ENCODE measurements around the gene ADPRH. TPM values are rescaled to one million over a fixed set of nuclear protein-coding genes. Genes with fewer than 3 reads are reported as not detected.
A peak's percentile ranks its signal among the peaks of the same experiment; 100 is the strongest.

Gene ADPRH
- total RNA-seq (10 to 100 TPM in 1 of 4 donors, 1 to 10 TPM in 3; 6.3 to 11.6 (median 9.7) TPM), polyA plus RNA-seq (1 to 10 TPM; 1.2 to 7.2 (median 2.8) TPM)

DNA sequence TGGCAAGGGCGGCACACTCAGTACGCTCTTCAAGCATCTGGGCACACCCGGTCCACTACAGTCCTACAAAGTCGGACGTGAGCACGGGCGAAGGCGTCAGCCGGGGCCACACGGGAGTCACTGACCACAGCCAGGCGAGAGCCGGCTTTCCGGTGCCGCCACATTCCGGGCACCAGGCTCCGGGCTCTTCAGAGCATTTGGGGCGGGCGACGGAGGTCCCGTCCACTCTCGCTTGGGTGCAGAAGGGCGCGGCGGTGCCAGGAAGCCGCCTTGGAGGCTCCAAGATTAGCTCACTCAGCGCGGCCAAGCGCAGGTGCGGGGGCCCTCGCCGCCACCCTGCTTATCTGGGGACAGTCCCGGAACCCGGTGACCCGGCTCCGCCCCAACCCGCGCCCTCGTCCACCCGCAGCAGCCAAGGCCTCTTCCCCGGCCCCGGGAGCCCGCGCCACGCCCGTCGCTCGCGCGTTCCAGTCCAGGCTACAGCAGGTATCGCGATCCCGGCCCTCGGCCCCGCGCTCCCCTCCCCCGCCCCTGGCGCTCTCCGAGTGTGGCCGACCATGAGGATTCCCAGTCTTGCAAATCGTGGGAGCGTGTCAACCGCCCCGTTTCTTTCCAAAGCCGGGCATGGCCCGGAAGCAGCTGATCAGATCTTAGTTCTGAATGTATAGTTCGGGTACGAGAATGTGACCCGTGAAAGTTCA lies at the start of gene ADPRH:
ADPRH (plus strand) TSS at position 127 of the 701 bp plus-strand sequence. CDS start 2,678 bp downstream, outside the sequence.
- intact Hi-C loops (cut with DNase I): loop anchor here (2.0 to 5.0 kb wide), 3 partner anchors 53 to 97 kb away; partner anchors contain the start of genes COX17 and POPDC2
- DNase-seq: peak; percentile 85
- 1% methylated on average over 68 of the region's 68 CpGs for WGBS, 2 donors

DNA sequence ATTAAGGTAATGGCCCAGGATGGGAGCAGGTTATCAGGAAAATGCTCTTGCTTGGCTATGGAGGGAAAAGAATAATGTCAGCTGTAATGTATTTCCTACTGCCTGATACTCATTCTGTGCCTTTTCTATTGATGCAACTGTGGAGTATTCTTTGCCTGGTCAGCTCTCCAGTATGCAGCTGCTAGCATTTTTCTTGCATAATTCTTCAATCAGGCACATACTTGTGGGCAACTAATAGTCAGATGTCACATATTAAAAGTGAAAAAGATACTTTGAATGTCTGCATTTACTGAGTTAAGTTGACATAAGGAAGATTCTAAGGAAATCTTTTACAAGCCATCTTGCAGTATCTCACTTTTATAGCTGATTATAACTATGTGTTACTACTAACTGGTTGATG lies 49.4 kb upstream of the ADPRH start:
- H3K27ac ChIP-seq: no peak overlapping the region
- no peak overlapping the region for H3K4me3 ChIP-seq
- no peaks in the 10 kb centered on the region for H3K9me3 ChIP-seq
- H3K36me3 ChIP-seq: no peaks in the 10 kb centered on the region
- no peak for DNase-seq
- H3K27me3 ChIP-seq: no peaks in the 10 kb centered on the region
- H3K4me1 ChIP-seq: no peaks in the 10 kb centered on the region
- TF ChIP-seq, protein P1, sequence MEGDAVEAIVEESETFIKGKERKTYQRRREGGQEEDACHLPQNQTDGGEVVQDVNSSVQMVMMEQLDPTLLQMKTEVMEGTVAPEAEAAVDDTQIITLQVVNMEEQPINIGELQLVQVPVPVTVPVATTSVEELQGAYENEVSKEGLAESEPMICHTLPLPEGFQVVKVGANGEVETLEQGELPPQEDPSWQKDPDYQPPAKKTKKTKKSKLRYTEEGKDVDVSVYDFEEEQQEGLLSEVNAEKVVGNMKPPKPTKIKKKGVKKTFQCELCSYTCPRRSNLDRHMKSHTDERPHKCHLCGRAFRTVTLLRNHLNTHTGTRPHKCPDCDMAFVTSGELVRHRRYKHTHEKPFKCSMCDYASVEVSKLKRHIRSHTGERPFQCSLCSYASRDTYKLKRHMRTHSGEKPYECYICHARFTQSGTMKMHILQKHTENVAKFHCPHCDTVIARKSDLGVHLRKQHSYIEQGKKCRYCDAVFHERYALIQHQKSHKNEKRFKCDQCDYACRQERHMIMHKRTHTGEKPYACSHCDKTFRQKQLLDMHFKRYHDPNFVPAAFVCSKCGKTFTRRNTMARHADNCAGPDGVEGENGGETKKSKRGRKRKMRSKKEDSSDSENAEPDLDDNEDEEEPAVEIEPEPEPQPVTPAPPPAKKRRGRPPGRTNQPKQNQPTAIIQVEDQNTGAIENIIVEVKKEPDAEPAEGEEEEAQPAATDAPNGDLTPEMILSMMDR (IDR thresholded peaks at IDR 0.05): no peak
- no peak for TF ChIP-seq POLR2A (IDR thresholded peaks at IDR 0.05)
- no peak for TF ChIP-seq POLR2AphosphoS5 (IDR thresholded peaks at IDR 0.05)
- no peak for TF ChIP-seq EP300 (IDR thresholded peaks at IDR 0.05)
- intact Hi-C loops (cut with DNase I): no loop called here

More for the DNA sequence above, at the start of gene ADPRH:
- no peaks in the 10 kb centered on the region for H3K27me3 ChIP-seq
- H3K27ac ChIP-seq: peak within 1 kb of the TSS; percentile 90 to 95 (median 92)
- no peaks in the 10 kb centered on the region for H3K9me3 ChIP-seq
- H3K4me1 ChIP-seq: peaks cover 0 to 18% (median 10%) of the 10 kb centered on the region in 4 donors
- TF ChIP-seq POLR2A (IDR thresholded peaks at IDR 0.05) (no peak), POLR2AphosphoS5 (IDR thresholded peaks at IDR 0.05) (peak in 2 of 4 donors; percentile 59 to 75)
- TF ChIP-seq, protein P1 (IDR thresholded peaks at IDR 0.05): no peak
- H3K36me3 ChIP-seq: no peaks in the 10 kb centered on the region
- H3K4me3 ChIP-seq: peak within 1 kb of the TSS; percentile 53 to 75 (median 68)

DNA sequence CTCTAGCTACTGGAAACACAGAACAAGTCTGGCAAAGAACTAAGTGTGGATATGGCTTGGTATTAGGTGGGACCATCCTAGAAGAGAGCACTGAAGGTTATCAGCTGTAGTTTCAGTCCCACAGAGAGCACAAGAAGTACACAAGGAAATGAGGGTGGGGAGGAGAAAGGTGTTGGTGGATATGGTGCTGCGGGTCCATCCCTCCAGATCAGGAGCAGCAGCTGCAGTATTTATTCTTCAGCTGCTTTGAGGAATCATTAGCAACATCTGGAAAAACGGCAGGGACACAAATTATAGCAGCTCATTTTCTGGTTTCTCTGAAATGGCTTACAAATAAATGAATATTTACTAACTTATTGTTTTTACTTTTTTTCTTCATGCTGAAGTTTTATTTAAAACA lies 48.8 kb upstream of the ADPRH start:
- Histone ChIP-seq H3K36me3 (no peaks in the 10 kb centered on the region), H3K4me3 (no peak overlapping the region), H3K27ac (no peak overlapping the region), H3K9me3 (no peaks in the 10 kb centered on the region), H3K4me1 (no peaks in the 10 kb centered on the region), H3K27me3 (no peaks in the 10 kb centered on the region)
- no peak for DNase-seq
- TF ChIP-seq POLR2AphosphoS5 (IDR thresholded peaks at IDR 0.05) (no peak), EP300 (IDR thresholded peaks at IDR 0.05) (no peak), POLR2A (IDR thresholded peaks at IDR 0.05) (no peak)
- TF ChIP-seq, protein P1 (IDR thresholded peaks at IDR 0.05): no peak
- intact Hi-C loops (cut with DNase I): no loop called here
- 75 to 79% methylated on average over 2 of the region's 2 CpGs for WGBS, 2 donors

DNA sequence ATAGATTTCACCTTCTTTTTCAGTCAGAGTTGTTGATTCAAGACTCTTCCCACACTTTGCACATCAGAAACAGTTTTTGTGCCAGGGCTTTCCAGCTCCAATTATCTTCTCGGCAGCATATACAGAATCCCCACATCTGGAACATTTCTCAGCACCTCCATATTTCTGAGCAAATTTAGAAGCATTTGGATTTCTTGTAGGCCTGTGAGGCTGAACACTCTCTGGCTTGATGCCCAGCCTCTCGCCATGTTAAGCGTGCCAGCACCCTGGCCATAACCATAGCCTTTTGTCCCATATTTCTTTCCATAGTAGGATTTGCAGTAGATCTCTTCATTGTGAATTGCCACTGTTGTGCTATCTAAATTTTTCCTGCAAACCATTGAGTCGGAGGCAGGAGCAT lies 48.1 kb upstream of the ADPRH start:
- H3K9me3 ChIP-seq: no peaks in the 10 kb centered on the region
- no peak overlapping the region for H3K27ac ChIP-seq
- H3K36me3 ChIP-seq: no peaks in the 10 kb centered on the region
- intact Hi-C loops (cut with DNase I): no loop called here
- H3K27me3 ChIP-seq: no peaks in the 10 kb centered on the region
- no peak overlapping the region for H3K4me3 ChIP-seq
- TF ChIP-seq, protein P1 (IDR thresholded peaks at IDR 0.05): no peak
- TF ChIP-seq POLR2AphosphoS5 (IDR thresholded peaks at IDR 0.05) (no peak), EP300 (IDR thresholded peaks at IDR 0.05) (no peak), POLR2A (IDR thresholded peaks at IDR 0.05) (no peak)
- WGBS, 2 donors: 92 to 95% methylated on average over 4 of the region's 4 CpGs
- DNase-seq: no peak
- no peaks in the 10 kb centered on the region for H3K4me1 ChIP-seq
